ENCODE results near the gene FMN2. TPM values are rescaled to one million over a fixed set of nuclear protein-coding genes. Genes with fewer than 3 reads are reported as not detected.

The FMN2 gene
- total and polyA plus RNA-seq, 4 donors, result 17.1 to 78.7 (median 46.5) TPM

DNA sequence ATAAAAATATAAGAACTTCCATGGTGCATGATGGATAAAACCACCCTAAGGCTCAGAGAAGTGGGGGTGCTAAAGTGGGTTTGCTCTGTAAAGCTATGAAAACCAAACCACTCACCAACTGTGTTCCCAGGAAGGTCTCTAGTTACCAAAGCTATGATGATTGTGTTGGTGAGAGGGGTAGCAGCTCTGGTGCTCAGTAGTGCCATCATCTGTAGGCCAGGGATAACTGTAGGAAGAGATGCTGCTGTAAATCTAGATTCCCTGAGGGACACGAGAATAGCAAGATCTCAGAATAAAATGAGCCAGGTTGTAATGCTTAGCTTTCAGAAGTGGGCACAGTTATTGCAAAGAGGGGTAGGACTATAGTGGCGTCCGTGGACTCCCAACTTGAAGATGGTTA lies 395.8 kb downstream of the FMN2 start:
- peaks cover 2% of the 10 kb centered on the region for H3K36me3 ChIP-seq (ENCODE audit: control insufficient read depth, insufficient read depth, low read length)

DNA sequence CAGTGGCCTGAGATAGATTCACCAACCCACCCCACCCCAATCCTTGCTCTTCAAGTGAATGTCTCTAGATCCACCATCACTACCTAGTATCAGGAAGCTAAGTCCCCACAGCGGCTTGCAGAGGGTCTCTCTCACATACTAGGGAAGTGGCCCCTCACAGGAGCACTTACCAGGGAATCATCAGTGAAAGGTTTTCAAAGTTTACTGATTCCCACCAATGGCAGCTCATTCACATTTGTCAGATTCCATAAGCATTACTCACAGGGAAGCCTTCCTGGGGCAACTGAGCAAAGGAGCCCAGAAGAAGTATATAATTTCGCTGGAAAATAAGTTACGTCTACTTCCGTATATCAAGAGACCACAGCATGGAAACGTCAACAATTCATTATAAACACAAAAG lies 399.5 kb downstream of the FMN2 start:
- H3K27ac ChIP-seq (ENCODE audit: low read depth, low read length), result no peak overlapping the region
- peaks cover 2% of the 10 kb centered on the region for H3K36me3 ChIP-seq (ENCODE audit: control insufficient read depth, insufficient read depth, low read length)
- H3K27me3 ChIP-seq (ENCODE audit: control insufficient read depth, insufficient read depth, low read length), result no peaks in the 10 kb centered on the region
- DNase-seq (ENCODE audit: low read depth in 4 of 6, low spot score in 6 of 6), result no peak
- H3K9me3 ChIP-seq (ENCODE audit: control insufficient read depth, insufficient read depth, low read length), result no peaks in the 10 kb centered on the region
- no peak overlapping the region for H3K4me3 ChIP-seq (ENCODE audit: low read depth, low read length)
- WGBS (ENCODE audit: insufficient coverage), result 80% methylated on average over 1 of the region's 5 CpGs
- peaks cover 9% of the 10 kb centered on the region for H3K4me1 ChIP-seq (ENCODE audit: control insufficient read depth, insufficient read depth, low read length)

More for the DNA sequence above, 395.8 kb downstream of the FMN2 start:
- DNase-seq (ENCODE audit: low read depth in 4 of 6, low spot score in 6 of 6), result no peak
- H3K27ac ChIP-seq (ENCODE audit: low read depth, low read length), result no peak overlapping the region
- 67% methylated on average over 1 of the region's 3 CpGs for WGBS (ENCODE audit: insufficient coverage)
- no peaks in the 10 kb centered on the region for H3K9me3 ChIP-seq (ENCODE audit: control insufficient read depth, insufficient read depth, low read length)
- H3K4me3 ChIP-seq (ENCODE audit: low read depth, low read length), result no peak overlapping the region
- H3K4me1 ChIP-seq (ENCODE audit: control insufficient read depth, insufficient read depth, low read length), result no peaks in the 10 kb centered on the region
- no peaks in the 10 kb centered on the region for H3K27me3 ChIP-seq (ENCODE audit: control insufficient read depth, insufficient read depth, low read length)

DNA sequence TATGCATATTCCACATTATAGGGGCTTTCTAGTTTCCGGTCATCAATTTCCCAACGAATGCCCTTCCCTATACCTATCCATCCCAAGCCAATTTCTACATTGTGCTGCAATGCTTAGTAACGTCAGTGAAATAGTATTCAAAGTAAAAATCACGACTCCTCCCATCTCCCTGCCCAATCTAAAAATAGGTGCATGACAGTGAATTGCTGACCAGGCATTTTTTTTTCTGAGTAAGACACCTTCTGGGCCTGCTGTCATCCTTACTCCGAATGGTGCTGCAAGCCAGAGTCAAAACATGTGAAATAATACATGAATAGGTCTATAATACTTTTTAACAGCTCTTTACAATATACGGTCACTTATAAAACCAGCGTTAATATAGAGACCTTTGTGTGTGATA lies 400.1 kb downstream of the FMN2 start:
- DNase-seq (ENCODE audit: low read depth in 4 of 6, low spot score in 6 of 6), result no peak
- no peak overlapping the region for H3K27ac ChIP-seq (ENCODE audit: low read depth, low read length)
- no peaks in the 10 kb centered on the region for H3K9me3 ChIP-seq (ENCODE audit: control insufficient read depth, insufficient read depth, low read length)
- H3K4me1 ChIP-seq (ENCODE audit: control insufficient read depth, insufficient read depth, low read length), result peaks cover 9% of the 10 kb centered on the region
- no peak overlapping the region for H3K4me3 ChIP-seq (ENCODE audit: low read depth, low read length)
- WGBS (ENCODE audit: insufficient coverage), result no CpG with 5 or more reads among the region's 7 CpGs
- H3K27me3 ChIP-seq (ENCODE audit: control insufficient read depth, insufficient read depth, low read length), result no peaks in the 10 kb centered on the region
- peaks cover 2% of the 10 kb centered on the region for H3K36me3 ChIP-seq (ENCODE audit: control insufficient read depth, insufficient read depth, low read length)

DNA sequence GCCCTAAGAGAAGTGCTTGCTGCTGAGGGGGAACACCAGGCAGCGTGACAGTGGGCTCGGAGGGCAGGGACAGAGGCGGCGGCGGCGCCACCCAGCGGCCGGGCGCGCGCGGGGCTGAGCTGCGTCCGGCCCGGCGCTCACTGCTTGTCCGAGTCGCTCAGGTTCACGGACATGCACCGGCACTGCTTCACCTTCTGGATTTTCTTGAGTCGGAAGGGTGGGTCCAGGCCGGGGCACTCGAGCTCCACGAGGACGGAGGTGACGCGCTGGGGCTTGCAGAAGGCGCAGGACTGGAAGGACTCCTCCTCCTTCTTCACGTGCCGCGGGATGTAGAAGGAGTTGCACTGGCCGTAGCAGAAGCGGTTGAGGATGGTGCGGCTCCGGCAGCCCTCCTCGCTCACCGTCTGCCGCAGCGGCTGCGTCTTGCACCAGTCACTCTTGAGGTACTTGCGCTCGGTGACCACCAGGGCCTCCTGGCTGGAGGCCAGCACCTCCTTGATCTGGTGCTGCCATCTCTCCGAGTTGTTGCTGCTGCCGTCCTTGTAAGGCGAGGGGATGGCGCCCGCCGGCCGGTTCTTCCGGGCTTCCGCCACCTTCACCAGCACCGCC lies 401.3 kb downstream of the FMN2 start:
- DNase-seq (ENCODE audit: low read depth in 4 of 6, low spot score in 6 of 6), result peak in 4 of 6 donors; percentile 0 to 37 (median 19)
- WGBS (ENCODE audit: insufficient coverage), result 47% methylated on average over 52 of the region's 52 CpGs
- Histone ChIP-seq H3K36me3 (ENCODE audit: control insufficient read depth, insufficient read depth, low read length) (peaks cover 2% of the 10 kb centered on the region), H3K4me1 (ENCODE audit: control insufficient read depth, insufficient read depth, low read length) (peaks cover 9% of the 10 kb centered on the region), H3K9me3 (ENCODE audit: control insufficient read depth, insufficient read depth, low read length) (no peaks in the 10 kb centered on the region), H3K4me3 (ENCODE audit: low read depth, low read length) (peak overlapping the region; percentile 17), H3K27ac (ENCODE audit: low read depth, low read length) (no peak overlapping the region), H3K27me3 (ENCODE audit: control insufficient read depth, insufficient read depth, low read length) (no peaks in the 10 kb centered on the region)

DNA sequence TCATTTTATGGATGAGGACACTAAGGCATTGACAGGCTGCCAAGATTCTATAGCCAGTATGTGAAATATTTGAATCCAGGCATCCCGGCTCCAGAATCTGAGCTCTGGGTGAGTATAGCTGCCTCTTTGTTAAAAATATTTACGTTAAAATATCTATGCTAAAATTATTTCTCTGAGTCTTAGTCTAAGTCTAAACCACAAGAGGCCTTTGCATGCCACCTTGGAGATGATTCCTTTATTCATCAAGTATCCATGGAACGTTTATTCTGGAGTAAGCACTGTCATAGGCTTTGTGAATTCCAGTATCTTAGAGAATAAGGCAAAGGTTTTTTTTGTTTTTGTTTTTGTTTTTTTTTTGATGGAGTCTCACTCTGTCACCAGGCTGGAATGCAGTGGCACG lies 403.9 kb downstream of the FMN2 start:
- no CpG with 5 or more reads among the region's 4 CpGs for WGBS (ENCODE audit: insufficient coverage)
- H3K27ac ChIP-seq (ENCODE audit: low read depth, low read length), result no peak overlapping the region

DNA sequence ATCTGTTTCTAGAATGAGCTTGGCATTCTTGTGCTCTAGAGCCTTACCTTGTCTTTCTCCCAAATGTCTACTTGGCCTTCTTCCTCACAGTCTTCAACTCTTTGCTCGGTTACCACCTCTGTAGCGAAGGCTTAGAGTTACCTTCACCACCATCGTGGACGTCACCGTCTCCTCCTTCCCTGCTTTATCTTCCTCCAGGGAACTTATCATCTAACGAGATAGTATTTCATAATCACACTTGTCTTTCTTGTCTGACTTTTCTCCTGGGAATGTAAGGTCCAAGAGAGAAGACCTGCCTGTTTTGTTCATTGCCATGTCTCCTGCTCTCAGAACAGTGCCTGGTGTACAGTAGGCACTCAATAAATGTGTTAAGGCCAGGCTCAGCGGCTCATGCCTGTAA lies 404.7 kb downstream of the FMN2 start:
- H3K36me3 ChIP-seq (ENCODE audit: control insufficient read depth, insufficient read depth, low read length), result peaks cover 2% of the 10 kb centered on the region
- H3K27ac ChIP-seq (ENCODE audit: low read depth, low read length), result no peak overlapping the region
- 96% methylated on average over 3 of the region's 7 CpGs for WGBS (ENCODE audit: insufficient coverage)
- H3K4me1 ChIP-seq (ENCODE audit: control insufficient read depth, insufficient read depth, low read length), result peaks cover 9% of the 10 kb centered on the region
- no peak for DNase-seq (ENCODE audit: low read depth in 4 of 6, low spot score in 6 of 6)
- H3K4me3 ChIP-seq (ENCODE audit: low read depth, low read length), result no peak overlapping the region
- no peaks in the 10 kb centered on the region for H3K9me3 ChIP-seq (ENCODE audit: control insufficient read depth, insufficient read depth, low read length)
- no peaks in the 10 kb centered on the region for H3K27me3 ChIP-seq (ENCODE audit: control insufficient read depth, insufficient read depth, low read length)

More for the DNA sequence above, 403.9 kb downstream of the FMN2 start:
- no peaks in the 10 kb centered on the region for H3K9me3 ChIP-seq (ENCODE audit: control insufficient read depth, insufficient read depth, low read length)
- no peaks in the 10 kb centered on the region for H3K27me3 ChIP-seq (ENCODE audit: control insufficient read depth, insufficient read depth, low read length)
- H3K36me3 ChIP-seq (ENCODE audit: control insufficient read depth, insufficient read depth, low read length), result peaks cover 2% of the 10 kb centered on the region
- peaks cover 9% of the 10 kb centered on the region for H3K4me1 ChIP-seq (ENCODE audit: control insufficient read depth, insufficient read depth, low read length)
- no peak overlapping the region for H3K4me3 ChIP-seq (ENCODE audit: low read depth, low read length)
- no peak for DNase-seq (ENCODE audit: low read depth in 4 of 6, low spot score in 6 of 6)

DNA sequence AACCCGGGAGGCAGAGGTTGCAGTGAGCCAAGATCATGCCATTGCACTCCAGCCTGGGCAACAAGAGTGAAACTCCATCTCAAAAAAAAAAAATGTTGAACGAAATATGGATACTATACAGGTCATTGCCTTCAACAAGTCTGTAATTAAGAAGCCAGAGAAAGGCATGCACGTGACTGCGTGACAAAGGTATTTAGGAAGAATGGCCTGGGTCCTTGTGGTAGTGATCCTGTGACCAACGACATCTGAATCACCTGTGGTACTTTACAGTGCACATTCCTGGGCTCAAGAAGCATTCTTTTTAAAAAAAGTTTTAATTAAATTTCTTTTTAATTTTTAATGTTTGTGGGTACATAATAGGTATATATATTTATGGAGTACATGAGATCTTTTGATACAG lies 405.3 kb downstream of the FMN2 start:
- Histone ChIP-seq H3K9me3 (ENCODE audit: control insufficient read depth, insufficient read depth, low read length) (no peaks in the 10 kb centered on the region), H3K4me3 (ENCODE audit: low read depth, low read length) (no peak overlapping the region), H3K4me1 (ENCODE audit: control insufficient read depth, insufficient read depth, low read length) (peaks cover 9% of the 10 kb centered on the region), H3K27ac (ENCODE audit: low read depth, low read length) (no peak overlapping the region), H3K36me3 (ENCODE audit: control insufficient read depth, insufficient read depth, low read length) (peaks cover 2% of the 10 kb centered on the region), H3K27me3 (ENCODE audit: control insufficient read depth, insufficient read depth, low read length) (no peaks in the 10 kb centered on the region)
- DNase-seq (ENCODE audit: low read depth in 4 of 6, low spot score in 6 of 6), result no peak
- WGBS (ENCODE audit: insufficient coverage), result 94% methylated on average over 3 of the region's 5 CpGs

DNA sequence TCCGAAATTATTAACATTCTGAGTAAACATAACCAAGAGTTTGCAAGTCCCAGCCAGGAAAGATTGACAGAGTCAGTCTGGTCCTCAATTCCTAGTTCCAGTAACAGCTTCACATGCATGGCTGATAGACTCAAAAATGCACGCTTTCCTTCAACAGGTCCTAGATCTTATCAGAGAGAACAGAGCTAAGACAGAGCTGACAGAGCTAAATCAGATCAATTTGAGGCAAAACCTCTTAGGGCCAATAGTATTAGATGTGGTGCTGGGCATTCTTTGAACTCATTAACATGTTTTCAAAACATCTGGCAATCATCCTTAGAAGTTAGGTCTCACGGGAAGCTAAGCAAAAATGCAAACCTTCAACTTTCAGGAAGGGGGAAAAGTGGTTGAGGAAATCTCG lies 406.2 kb downstream of the FMN2 start:
- 100% methylated on average over 1 of the region's 4 CpGs for WGBS (ENCODE audit: insufficient coverage)
- Histone ChIP-seq H3K9me3 (ENCODE audit: control insufficient read depth, insufficient read depth, low read length) (no peaks in the 10 kb centered on the region), H3K27ac (ENCODE audit: low read depth, low read length) (no peak overlapping the region), H3K27me3 (ENCODE audit: control insufficient read depth, insufficient read depth, low read length) (no peaks in the 10 kb centered on the region), H3K4me1 (ENCODE audit: control insufficient read depth, insufficient read depth, low read length) (peaks cover 8% of the 10 kb centered on the region), H3K4me3 (ENCODE audit: low read depth, low read length) (no peak overlapping the region), H3K36me3 (ENCODE audit: control insufficient read depth, insufficient read depth, low read length) (no peaks in the 10 kb centered on the region)
- no peak for DNase-seq (ENCODE audit: low read depth in 4 of 6, low spot score in 6 of 6)

DNA sequence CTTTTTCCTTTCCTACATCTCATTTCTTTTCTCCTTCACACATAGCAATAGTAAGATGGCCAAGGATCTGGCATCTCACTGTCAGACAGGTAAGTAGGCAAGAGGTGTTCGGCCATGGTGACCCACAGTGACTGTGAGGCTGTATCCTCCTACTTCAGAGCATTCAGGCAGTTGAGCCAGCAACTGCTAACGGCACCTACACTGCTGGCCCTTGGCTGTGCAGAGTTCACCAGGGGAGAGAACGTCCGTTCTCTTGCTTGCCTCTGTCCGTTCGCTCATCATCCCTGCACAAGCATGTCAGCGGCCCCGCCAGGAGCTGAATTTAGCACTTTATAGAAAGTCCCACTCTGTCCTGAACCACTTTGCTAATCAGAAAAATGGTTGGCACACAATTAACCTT lies 406.7 kb downstream of the FMN2 start:
- no peak overlapping the region for H3K27ac ChIP-seq (ENCODE audit: low read depth, low read length)
- no peaks in the 10 kb centered on the region for H3K9me3 ChIP-seq (ENCODE audit: control insufficient read depth, insufficient read depth, low read length)
- H3K4me3 ChIP-seq (ENCODE audit: low read depth, low read length), result no peak overlapping the region
- no peaks in the 10 kb centered on the region for H3K36me3 ChIP-seq (ENCODE audit: control insufficient read depth, insufficient read depth, low read length)
- 91% methylated on average over 8 of the region's 8 CpGs for WGBS (ENCODE audit: insufficient coverage)
- no peaks in the 10 kb centered on the region for H3K27me3 ChIP-seq (ENCODE audit: control insufficient read depth, insufficient read depth, low read length)
- H3K4me1 ChIP-seq (ENCODE audit: control insufficient read depth, insufficient read depth, low read length), result peaks cover 4% of the 10 kb centered on the region
- no peak for DNase-seq (ENCODE audit: low read depth in 4 of 6, low spot score in 6 of 6)

DNA sequence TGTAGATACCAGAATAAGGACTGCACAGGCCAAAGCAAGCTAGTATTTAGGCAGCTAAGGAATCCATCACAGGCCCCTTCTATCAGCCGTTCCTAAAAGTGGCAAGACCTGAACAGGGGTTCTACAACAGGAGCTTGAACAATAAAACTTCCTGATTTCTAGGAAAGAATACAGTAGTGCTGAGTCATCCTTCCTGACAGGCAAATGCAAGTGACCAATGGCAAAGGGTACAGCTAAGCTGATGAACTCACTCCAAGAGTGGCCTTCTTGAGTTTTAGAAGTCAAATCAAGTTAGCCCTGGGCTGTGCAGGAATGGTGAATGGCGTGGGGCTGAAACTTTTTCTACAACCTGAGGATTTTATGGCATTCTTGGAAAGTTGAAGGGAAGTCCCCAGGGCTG lies 407.3 kb downstream of the FMN2 start:
- Histone ChIP-seq H3K36me3 (ENCODE audit: control insufficient read depth, insufficient read depth, low read length) (no peaks in the 10 kb centered on the region), H3K27ac (ENCODE audit: low read depth, low read length) (no peak overlapping the region), H3K4me1 (ENCODE audit: control insufficient read depth, insufficient read depth, low read length) (no peaks in the 10 kb centered on the region), H3K27me3 (ENCODE audit: control insufficient read depth, insufficient read depth, low read length) (no peaks in the 10 kb centered on the region), H3K9me3 (ENCODE audit: control insufficient read depth, insufficient read depth, low read length) (no peaks in the 10 kb centered on the region), H3K4me3 (ENCODE audit: low read depth, low read length) (no peak overlapping the region)
- WGBS (ENCODE audit: insufficient coverage), result 69% methylated on average over 2 of the region's 2 CpGs
- no peak for DNase-seq (ENCODE audit: low read depth in 4 of 6, low spot score in 6 of 6)

All from spinal cord (tissue), 10 donors.